Neural cell (in vitro differentiated cells): ENCODE data around the gene RRAS2. TPM values are rescaled to one million over a fixed set of nuclear protein-coding genes. Genes with fewer than 3 reads are reported as not detected.

Experiments used
- H2AFZ ChIP-seq: fragments of 200-600, 300-800 bp; sonication (generic), shearing (Covaris generic); 2 replicates; pipeline ENCODE4 v1.6.0; 2014; ENCODE audit warnings: low read depth, mild to moderate bottlenecking, antibody characterized with exemption, low read length, moderate library complexity
- H3F3A ChIP-seq: fragments of 200-600 bp; shearing (Covaris generic); 2 replicates; pipeline ENCODE4 v1.6.1; 2016; ENCODE audit warnings: mild to moderate bottlenecking, moderate library complexity, mixed read lengths, antibody characterized with exemption, low read length; ENCODE audit not compliant: insufficient read depth, poor library complexity, severe bottlenecking
- H3K27ac ChIP-seq: fragments of 200-600, 300-800 bp; sonication (generic), shearing (Covaris generic); 2 replicates; pipeline ENCODE4 v1.5.1; 2014; ENCODE audit warnings: mild to moderate bottlenecking, low read length, moderate library complexity
- H3K27me3 ChIP-seq: fragments of 300-800, 200-600 bp; sonication (generic), shearing (Covaris generic); 2 replicates; pipeline ENCODE4 v1.6.0; 2014; ENCODE audit warnings: mild to moderate bottlenecking, low read depth, low read length, moderate library complexity; ENCODE audit not compliant: insufficient read depth
- H3K36me3 ChIP-seq: fragments of 300-800, 200-600 bp; sonication (generic), shearing (Covaris generic); 2 replicates; pipeline ENCODE4 v1.5.1; 2014; ENCODE audit warnings: mild to moderate bottlenecking, antibody characterized with exemption, low read length, moderate library complexity; ENCODE audit not compliant: insufficient read depth
- H3K4me2 ChIP-seq: fragments of 300-800, 200-600 bp; sonication (generic), shearing (Covaris generic); 2 replicates; pipeline ENCODE4 v1.6.0; 2014; ENCODE audit warnings: mild to moderate bottlenecking, low read length
- H3K4me3 ChIP-seq: fragments of 300-800, 200-600 bp; sonication (generic), shearing (Covaris generic); 2 replicates; pipeline ENCODE4 v1.5.1; 2014; ENCODE audit warnings: mild to moderate bottlenecking, low read length, moderate library complexity
- H3K79me2 ChIP-seq: fragments of 200-600 bp; shearing (Covaris generic); replicated peaks from 2 replicates; pipeline ENCODE4 v1.6.0; 2014; ENCODE audit warnings: mild to moderate bottlenecking, low read length, moderate library complexity; ENCODE audit not compliant: insufficient read depth
- H3K9ac ChIP-seq: fragments of 300-800, 200-600 bp; sonication (generic), shearing (Covaris generic); 2 replicates; pipeline ENCODE4 v1.6.1; 2016; ENCODE audit warnings: mild to moderate bottlenecking, low read length, mixed read lengths
- H3K9me2 ChIP-seq: fragments of 200-600 bp; shearing (Covaris generic); 2 replicates; pipeline ENCODE4 v1.6.1; 2016; ENCODE audit warnings: mild to moderate bottlenecking, low read length, mixed read lengths; ENCODE audit not compliant: insufficient read depth
- H3K9me3 ChIP-seq: fragments of 200-600, 300-800 bp; sonication (generic), shearing (Covaris generic); 2 replicates; pipeline ENCODE4 v1.6.1; 2016; ENCODE audit warnings: mild to moderate bottlenecking, mixed run types, low read length, moderate library complexity, mixed read lengths
- H4K20me1 ChIP-seq: fragments of 200-600 bp; shearing (Covaris generic); 2 replicates; pipeline ENCODE4 v1.6.1; 2016; ENCODE audit warnings: mild to moderate bottlenecking, mixed run types; ENCODE audit not compliant: insufficient read depth
- CTCF ChIP-seq: fragments of 450-650 bp; IDR thresholded peaks from 2 replicates; pipeline ENCODE4 v1.5.1; 2014; ENCODE audit warnings: antibody characterized with exemption, mild to moderate bottlenecking, moderate library complexity; ENCODE audit not compliant: poor library complexity, severe bottlenecking
- EP300 ChIP-seq: fragments of 450-650 bp; conservative IDR thresholded peaks from 2 replicates; pipeline ENCODE4 v1.6.1; 2014; ENCODE audit warnings: antibody characterized with exemption, mild to moderate bottlenecking, moderate library complexity; ENCODE audit not compliant: poor library complexity, severe bottlenecking
- EZH2 ChIP-seq: fragments of 200-600, 300-800 bp; shearing (Covaris generic), sonication (generic); IDR thresholded peaks from 2 replicates; pipeline ENCODE4 v1.6.1; 2014; ENCODE audit warnings: antibody characterized with exemption, low read length, borderline replicate concordance, mild to moderate bottlenecking; ENCODE audit not compliant: insufficient read depth, poor library complexity, severe bottlenecking
- MXI1 ChIP-seq: fragments of 450-650 bp; conservative IDR thresholded peaks from 2 replicates; pipeline ENCODE4 v1.6.1; 2014; ENCODE audit warnings: antibody characterized with exemption, mild to moderate bottlenecking; ENCODE audit not compliant: poor library complexity, severe bottlenecking
- POLR2AphosphoS5 ChIP-seq: IDR thresholded peaks from 2 replicates; pipeline ENCODE4 v1.6.1; 2012
- RAD21 ChIP-seq: fragments of 450-650 bp; conservative IDR thresholded peaks from 2 replicates; pipeline ENCODE4 v1.6.1; 2014; ENCODE audit warnings: antibody characterized with exemption, mild to moderate bottlenecking, moderate library complexity
- REST ChIP-seq: IDR thresholded peaks from 2 replicates; pipeline ENCODE4 v1.6.1; 2012; ENCODE audit warnings: borderline replicate concordance
- SMC3 ChIP-seq: fragments of 450-650 bp; conservative IDR thresholded peaks from 2 replicates; pipeline ENCODE4 v1.6.1; 2014; ENCODE audit warnings: antibody characterized with exemption, mild to moderate bottlenecking, moderate library complexity; ENCODE audit not compliant: poor library complexity
- TAF1 ChIP-seq: IDR thresholded peaks from 2 replicates; pipeline ENCODE4 v1.6.1; 2012; ENCODE audit warnings: low read depth
- polyA plus RNA-seq: library from polyadenylated mRNA; depleted of rRNA; stranded (reverse); fragments of >200 nt; gene quantifications from 2 replicates; pipeline ENCODE4 v1.2.3, GENCODE V29; 2014

Gene RRAS2
- polyA plus RNA-seq, 1 donor from 2014 or later = 47.3 TPM

- Histone ChIP-seq H3K27ac (no peak overlapping the region), H2AFZ (no peak overlapping the region), H3K9ac (no peak overlapping the region), H3F3A (no peaks in the 10 kb centered on the region), H3K4me2 (no peak overlapping the region), H3K79me2 (peaks cover 27% of the 10 kb centered on the region), H3K36me3 (no peaks in the 10 kb centered on the region), H3K27me3 (no peaks in the 10 kb centered on the region), H3K9me3 (no peaks in the 10 kb centered on the region), H4K20me1 (no peaks in the 10 kb centered on the region), H3K9me2 (no peaks in the 10 kb centered on the region), H3K4me3 (no peak overlapping the region)
- TF ChIP-seq SMC3 (no peak), POLR2AphosphoS5 (no peak), RAD21 (no peak), EP300 (no peak), REST (no peak), EZH2 (no peak), TAF1 (no peak), MXI1 (no peak), CTCF (no peak)
Observed at GRCh38 chr11:14329702-14330101, 29.3 kb downstream of the RRAS2 start.

- Histone ChIP-seq H3K36me3 (no peaks in the 10 kb centered on the region), H3F3A (no peaks in the 10 kb centered on the region), H3K79me2 (peaks cover 16% of the 10 kb centered on the region), H2AFZ (no peak overlapping the region), H3K27ac (no peak overlapping the region), H4K20me1 (no peaks in the 10 kb centered on the region), H3K4me3 (no peak overlapping the region), H3K27me3 (no peaks in the 10 kb centered on the region), H3K9ac (no peak overlapping the region), H3K9me2 (no peaks in the 10 kb centered on the region), H3K4me2 (no peak overlapping the region), H3K9me3 (no peaks in the 10 kb centered on the region)
- no peak for TF ChIP-seq POLR2AphosphoS5
- no peak for TF ChIP-seq MXI1
- TF ChIP-seq REST = no peak
- no peak for TF ChIP-seq TAF1
- TF ChIP-seq EP300 = no peak
- no peak for TF ChIP-seq RAD21
- TF ChIP-seq EZH2 = no peak
- no peak for TF ChIP-seq SMC3
- no peak for TF ChIP-seq CTCF
Observed at GRCh38 chr11:14327116-14327515, 31.9 kb downstream of the RRAS2 start.
